Stimulated activated CD8-positive, alpha-beta memory T cell treated with anti-CD3 and anti-CD28 coated beads, Interleukin-7, amount 100 ng/mL, for 48 hours (primary cell): ENCODE measurements around the gene COG6.

Source experiments
- DNase-seq, 2 donors: peaks; one replicate each; pipeline ENCODE4 v3.0.0-alpha.2; 2020; ENCODE audit warnings: low read depth in 1 of 2; ENCODE audit errors: extremely low read depth in 1 of 2

The COG6 gene

DNA sequence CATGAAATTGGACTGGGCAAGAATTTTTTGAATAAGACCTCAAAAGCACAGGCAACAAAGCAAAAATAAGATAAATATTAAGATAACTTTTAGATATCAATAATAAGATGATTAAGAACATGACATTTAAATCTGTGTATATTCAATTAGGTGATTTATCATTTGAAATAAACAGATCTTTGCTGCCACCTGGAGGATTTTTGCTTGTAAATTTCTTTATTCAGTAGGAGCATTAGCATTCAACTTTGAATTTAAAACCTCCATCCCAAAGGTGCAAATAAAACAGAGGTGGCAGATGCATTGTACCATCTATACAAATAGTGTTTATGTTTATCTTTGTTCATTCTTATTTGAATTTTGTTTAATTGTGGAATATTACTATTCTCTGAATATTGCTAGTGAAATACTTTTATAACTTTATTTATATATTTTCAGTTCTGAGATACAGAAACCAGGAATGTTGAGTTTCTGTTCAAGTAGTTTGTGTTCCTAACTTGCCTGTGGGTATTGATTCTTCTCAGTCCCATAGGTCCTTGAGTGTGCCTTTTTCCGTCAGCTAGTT lies 20.9 kb downstream of the COG6 start:
- no peak for DNase-seq

GRCh38 chr13:39682310-39682709 lies 26.8 kb downstream of the COG6 start:
- no peak for DNase-seq

- DNase-seq = no peak
Observed at GRCh38 chr13:39682788-39683187, 27.3 kb downstream of the COG6 start.

GRCh38 chr13:39684531-39685137 lies 29.2 kb downstream of the COG6 start:
- DNase-seq = no peak

GRCh38 chr13:39685652-39686051 lies 30.2 kb downstream of the COG6 start:
- DNase-seq = no peak

DNA sequence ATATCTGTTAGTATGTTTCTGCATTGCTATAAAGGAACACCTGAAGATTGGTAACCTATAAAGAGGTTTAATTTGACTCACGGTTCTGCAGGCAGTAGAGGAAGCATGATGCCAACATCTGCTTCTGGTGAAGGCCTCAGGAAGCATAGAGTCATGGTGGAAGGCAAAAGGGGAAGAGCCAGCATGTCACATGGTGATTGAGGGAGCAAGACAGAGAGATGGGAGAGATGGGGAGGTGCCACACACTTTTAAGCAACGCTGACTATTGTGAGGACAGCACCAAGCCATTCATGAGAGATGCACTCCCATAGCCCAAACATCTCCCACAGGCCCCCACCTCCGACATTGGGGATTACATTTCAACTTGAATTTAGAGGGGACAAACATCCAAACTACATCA lies 32.8 kb downstream of the COG6 start:
- DNase-seq = no peak

DNA sequence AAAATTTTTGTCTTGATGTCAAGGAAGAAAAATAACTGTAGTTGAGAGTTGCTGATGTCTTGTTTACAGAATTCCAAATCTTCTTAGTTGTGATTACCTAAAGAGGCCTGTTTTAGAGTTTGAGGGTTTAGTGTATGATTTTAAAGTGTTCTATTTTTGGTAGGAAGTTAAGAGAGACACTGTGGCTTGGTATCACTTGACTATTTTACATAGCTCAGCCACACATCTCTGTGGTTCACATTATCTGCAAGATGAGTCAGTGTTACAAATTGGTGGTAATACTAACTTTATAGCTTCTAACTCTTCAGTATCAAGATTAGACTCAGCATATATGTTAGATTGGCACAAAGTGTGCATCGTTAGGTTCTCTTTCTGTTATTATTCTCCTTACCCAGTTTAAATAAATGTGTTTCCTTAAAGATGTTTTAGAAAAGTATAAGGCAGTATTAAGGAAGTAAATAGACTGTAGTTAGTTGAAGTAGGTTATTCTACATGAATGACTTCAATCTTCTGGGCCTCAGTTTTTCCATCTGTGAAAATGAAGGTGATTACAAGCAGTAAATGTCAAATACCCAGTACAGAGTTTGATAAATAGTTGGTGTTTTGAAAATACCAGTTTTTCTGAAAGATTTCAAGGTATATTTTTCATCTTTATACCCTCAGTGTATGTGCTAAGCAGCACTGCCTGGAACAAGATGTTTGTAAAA lies 33.4 kb downstream of the COG6 start:
- no peak for DNase-seq

DNA sequence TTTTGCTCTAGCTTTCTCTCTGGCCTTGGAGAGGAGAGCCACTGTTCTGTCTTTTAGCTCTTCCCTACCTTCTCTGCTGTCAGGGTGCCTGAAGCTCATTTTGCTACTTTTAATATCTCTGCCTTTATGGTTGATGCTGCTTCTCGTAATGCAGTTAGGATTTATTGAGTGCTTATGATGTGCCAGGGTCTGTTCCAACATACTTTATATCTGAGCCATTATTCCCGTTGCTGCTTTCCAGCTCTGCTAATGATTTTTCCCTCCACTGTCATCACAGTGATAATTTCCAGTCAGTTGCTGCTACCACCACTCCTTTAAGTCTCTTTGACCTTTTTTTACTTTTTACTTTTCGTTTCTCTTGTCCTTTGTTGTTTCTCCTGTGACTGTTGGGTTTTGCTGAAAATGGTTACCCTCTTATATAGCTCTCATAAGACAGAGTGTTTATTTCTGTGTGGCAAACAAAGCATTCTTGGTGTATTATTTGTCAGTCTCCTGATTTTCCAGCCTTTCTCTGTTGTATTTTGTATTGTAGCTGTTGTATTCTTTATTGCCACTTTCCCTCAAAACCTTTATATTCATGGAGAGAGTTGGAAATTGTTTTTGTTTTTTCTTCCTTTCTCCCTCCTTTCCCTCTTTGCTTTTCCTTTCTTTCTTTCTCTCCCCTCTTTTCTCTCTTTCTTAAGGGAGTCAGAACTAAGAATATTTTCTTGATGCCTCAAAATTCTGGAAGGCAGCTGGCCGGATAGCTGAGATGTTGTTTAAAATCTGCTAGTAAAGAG lies 37.4 kb downstream of the COG6 start:
- DNase-seq = no peak

DNA sequence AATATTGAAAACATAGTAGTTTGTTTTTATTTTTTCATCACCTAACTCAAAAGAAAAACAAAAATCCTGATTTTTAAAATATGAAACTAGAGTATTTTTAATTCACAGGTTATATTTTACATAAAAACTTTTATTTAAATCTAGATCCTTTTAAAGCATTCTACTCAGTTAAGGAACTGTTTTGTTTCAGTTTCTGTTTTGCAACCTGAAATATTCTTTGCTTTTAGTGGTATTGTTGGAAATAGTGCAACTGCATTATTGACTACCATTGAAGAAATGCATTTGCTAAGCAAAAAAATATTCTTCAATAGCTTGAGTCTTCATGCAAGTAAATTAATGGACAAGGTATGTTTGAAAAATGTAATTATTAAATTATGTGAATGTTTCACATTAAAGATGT lies 43.8 kb downstream of the COG6 start:
- no peak for DNase-seq

DNA sequence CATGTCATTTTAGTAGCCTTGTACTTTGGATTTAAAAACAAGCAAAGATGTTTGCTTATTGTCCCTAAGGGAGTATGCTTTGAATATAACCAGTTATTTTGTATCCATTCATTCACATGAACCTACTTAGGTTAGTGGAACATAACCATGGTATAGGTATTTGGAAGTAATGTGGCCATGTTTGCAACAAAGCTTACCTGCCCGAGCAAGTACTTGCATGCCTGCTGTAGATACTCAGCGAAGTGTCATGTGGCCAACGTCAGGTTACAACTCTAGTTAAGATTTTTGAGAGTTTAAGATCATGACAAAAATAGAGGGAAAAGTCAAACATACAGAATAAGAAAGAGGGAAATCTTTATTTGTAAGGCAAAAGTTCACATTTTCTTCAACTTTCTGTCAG lies 57.2 kb downstream of the COG6 start:
- DNase-seq = no peak

DNA sequence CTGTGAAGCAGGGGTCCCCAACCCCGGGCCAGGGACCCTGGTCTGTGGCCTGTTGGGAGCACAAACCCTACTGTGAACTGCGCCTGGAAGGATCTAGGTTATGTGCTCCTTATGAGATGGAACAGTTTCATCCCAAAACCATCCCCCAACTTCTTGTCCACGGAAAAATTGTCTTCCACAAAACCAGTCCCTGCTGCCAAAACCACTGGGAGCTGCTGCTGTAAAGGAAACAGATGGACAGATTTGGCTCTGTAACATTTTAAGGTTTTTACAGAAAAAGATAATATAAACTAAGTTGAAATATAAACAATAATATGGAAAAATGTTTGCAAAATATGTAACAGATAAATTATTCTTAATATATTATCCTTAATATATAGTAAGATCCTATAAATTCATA lies 73.7 kb downstream of the COG6 start:
- no peak for DNase-seq

DNA sequence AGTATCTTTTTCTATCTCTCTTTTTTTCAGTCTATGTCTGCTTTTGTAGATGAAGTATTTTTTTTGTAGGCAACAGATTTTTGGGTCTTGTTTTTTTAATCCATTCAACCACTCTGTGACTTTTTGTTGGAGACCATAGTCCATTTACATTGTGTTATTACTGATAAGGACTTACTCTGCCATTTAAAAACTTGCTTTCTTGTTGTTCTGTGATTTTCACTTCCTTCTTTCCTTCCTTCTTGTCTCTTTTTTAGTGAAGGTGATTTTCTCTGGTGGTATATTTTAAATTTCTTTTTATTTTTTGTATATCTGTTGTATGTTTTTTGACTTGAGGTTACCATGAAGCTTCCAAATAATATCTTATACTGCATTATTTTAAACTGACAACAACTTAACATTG lies 79.5 kb downstream of the COG6 start:
- DNase-seq = no peak

- DNase-seq = no peak
Observed at GRCh38 chr13:39737047-39737446, 81.6 kb downstream of the COG6 start.

DNA sequence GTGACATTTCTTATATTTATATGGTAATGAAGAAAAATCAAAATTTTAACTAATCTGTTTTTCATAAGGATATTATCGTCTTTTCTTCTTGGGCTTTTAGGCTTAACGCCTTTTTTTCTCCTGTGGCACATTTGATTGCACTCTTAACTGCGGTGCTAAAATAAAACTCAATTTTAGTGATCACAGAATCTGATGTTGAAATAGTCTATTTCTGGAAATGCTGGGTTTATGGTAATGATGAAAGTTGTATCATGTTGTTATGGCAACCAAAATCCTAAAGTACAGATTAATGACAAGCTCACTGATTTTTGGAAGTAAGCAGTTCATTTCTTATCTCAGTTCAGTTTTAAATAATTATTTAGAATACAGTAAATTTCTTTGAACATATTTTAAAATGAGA lies 85.3 kb downstream of the COG6 start:
- no peak for DNase-seq

DNA sequence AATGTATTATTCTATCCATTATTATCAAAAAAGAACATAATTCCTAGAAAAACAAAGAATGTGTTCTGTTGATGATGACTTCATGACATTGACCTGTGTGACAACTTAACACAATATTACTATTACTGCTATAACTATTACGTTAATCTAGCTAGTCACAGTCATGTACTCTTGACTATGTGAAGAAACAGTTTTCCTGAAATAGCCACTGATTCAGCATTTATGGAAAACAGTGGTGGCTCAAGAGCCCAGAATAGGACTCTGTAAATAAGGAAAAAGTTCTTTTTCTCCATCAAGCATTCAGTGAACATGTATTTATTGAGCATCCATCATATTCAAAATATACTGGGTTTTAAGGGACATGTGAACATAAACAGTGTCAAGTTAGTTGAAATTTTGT lies 93.5 kb downstream of the COG6 start:
- DNase-seq = no peak

DNA sequence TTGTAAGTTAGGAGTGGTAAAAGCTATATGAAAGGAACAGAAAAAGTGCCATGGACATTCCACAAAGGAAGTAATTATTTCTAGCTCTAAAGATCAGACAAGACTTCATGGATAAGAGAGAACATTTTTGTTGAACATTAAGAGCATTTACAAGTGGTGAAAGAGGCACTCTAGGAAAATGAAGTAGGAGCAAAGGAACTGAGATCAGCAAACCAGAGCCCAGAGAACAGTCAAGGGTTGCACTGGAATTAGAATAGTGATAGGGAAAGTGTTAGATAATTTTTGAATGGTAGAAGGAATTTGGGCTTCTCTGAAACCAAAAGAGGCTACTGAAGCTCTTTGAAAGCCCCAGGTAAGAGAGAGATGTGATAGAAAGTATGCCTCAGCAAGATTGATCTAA lies 94.1 kb downstream of the COG6 start:
- no peak for DNase-seq

DNA sequence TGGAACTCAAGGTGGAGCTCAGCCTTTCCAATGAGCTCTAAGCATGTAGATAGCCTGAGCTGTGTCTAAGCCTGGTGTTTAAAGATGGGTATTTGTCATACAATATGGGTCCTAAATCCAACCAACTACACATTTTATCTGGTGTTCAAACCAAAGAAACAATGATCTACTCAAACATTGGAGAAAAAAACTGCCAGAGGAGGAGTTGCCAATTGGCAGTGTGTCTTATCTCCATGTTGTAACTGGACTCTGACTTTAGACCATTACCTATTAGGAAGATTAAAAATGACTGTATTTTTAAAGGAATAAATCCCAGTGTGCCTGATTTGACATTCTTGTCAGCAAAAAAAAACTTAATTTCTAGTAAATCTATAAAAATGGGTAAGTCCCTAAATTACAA lies 96.3 kb downstream of the COG6 start:
- no peak for DNase-seq

DNA sequence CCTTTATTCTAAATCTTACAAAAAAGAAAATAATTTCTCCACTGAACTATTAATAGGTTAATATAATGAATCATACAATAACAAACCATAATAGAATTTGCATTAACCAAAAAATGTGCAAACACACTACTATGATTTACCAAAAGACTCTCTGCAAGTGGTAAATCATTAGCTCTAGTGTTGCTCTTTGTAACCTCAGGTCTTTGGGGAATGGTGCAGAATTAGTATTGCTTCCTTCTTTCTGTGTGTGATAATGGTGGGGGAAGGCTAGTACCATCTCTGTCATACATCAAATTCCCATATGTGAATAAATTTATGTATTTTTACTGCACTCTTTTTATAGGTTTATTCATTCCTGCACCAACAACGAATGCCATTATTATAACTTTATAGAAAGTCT lies 105.1 kb downstream of the COG6 start:
- no peak for DNase-seq

- DNase-seq = no peak
Observed at GRCh38 chr13:39765801-39766463, 110.5 kb downstream of the COG6 start.

- no peak for DNase-seq
Observed at GRCh38 chr13:39766464-39767158, 111.1 kb downstream of the COG6 start.
